BLaER1 treated with 17β-estradiol and CSF1 and Interleukin-3, amounts not matched to agents 10 nM and 100 nM (cell line): ENCODE data around the gene CAPSL.

ENCODE experiments used
- H3K27ac ChIP-seq, 11 experiments: shearing (Covaris generic); formaldehyde crosslinking; 2 replicates each; pipeline ENCODE4 v1.8.1; 2022
- H3K27me3 ChIP-seq, 11 experiments: shearing (Covaris generic); formaldehyde crosslinking; 2 replicates each; pipeline ENCODE4 v1.8.1; 2022
- H3K36me3 ChIP-seq, 11 experiments: shearing (Covaris generic); formaldehyde crosslinking; 2 replicates each; pipeline ENCODE4 v1.8.1; 2022
- H3K4me1 ChIP-seq, 10 experiments: shearing (Covaris generic); formaldehyde crosslinking; 2 replicates each; pipeline ENCODE4 v1.8.1; 2022
- H3K4me2 ChIP-seq, 11 experiments: shearing (Covaris generic); formaldehyde crosslinking; 2 replicates each; pipeline ENCODE4 v1.8.1; 2022
- H3K4me3 ChIP-seq, 10 experiments: shearing (Covaris generic); formaldehyde crosslinking; 2 replicates each; pipeline ENCODE4 v1.8.1; 2022
- H3K9ac ChIP-seq, 11 experiments: shearing (Covaris generic); formaldehyde crosslinking; 2 replicates each; pipeline ENCODE4 v1.8.1; 2022
- H3K9me3 ChIP-seq, 11 experiments: shearing (Covaris generic); formaldehyde crosslinking; replicated peaks in 1 of 11; 2 replicates each; pipeline ENCODE4 v1.8.1; 2022
- H4K20me1 ChIP-seq, 11 experiments: shearing (Covaris generic); formaldehyde crosslinking; 2 replicates each; pipeline ENCODE4 v1.8.1; 2022
- Cebpa-rat ChIP-seq, 11 experiments: shearing (Covaris generic); IDR thresholded peaks; 2 replicates each; pipeline ENCODE4 v1.8.1; 2022

CAPSL gene

GRCh38 chr5:35956429-35956828 is 18.0 kb upstream of the CAPSL start:
- no peak overlapping the region for H3K4me2 ChIP-seq
- no peak for TF ChIP-seq Cebpa-rat (IDR thresholded peaks at IDR 0.05)
- H4K20me1 ChIP-seq = no peaks in the 10 kb centered on the region
- H3K27ac ChIP-seq = no peak overlapping the region
- H3K4me3 ChIP-seq = no peak overlapping the region
- H3K9me3 ChIP-seq = peaks cover 17 to 34% (median 25%) of the 10 kb centered on the region in 11 experiments
- H3K27me3 ChIP-seq = no peaks in the 10 kb centered on the region
- H3K36me3 ChIP-seq = no peaks in the 10 kb centered on the region
- H3K4me1 ChIP-seq = peaks cover 0 to 8% (median 0%) of the 10 kb centered on the region in 10 experiments; a peak in 2 of 20 replicates
- H3K9ac ChIP-seq = no peak overlapping the region

- Histone ChIP-seq H3K4me1 (peaks cover 0 to 8% (median 0%) of the 10 kb centered on the region in 10 experiments; a peak in 2 of 20 replicates), H3K27me3 (no peaks in the 10 kb centered on the region), H3K4me3 (no peak overlapping the region), H3K9me3 (peaks cover 18 to 37% (median 26%) of the 10 kb centered on the region in 11 experiments), H3K9ac (no peak overlapping the region), H3K36me3 (no peaks in the 10 kb centered on the region), H3K27ac (no peak overlapping the region), H3K4me2 (peak overlapping the region in 1 of 11 experiments; percentile 13; a peak in 1 of 22 replicates), H4K20me1 (no peaks in the 10 kb centered on the region)
- no peak for TF ChIP-seq Cebpa-rat (IDR thresholded peaks at IDR 0.05)
Measured at GRCh38 chr5:35954175-35954574, 15.8 kb upstream of the CAPSL start.

GRCh38 chr5:35947085-35947484 is 8.7 kb upstream of the CAPSL start:
- no peaks in the 10 kb centered on the region for H3K27me3 ChIP-seq
- TF ChIP-seq Cebpa-rat (IDR thresholded peaks at IDR 0.05) = peak in 2 of 11 experiments; percentile 43 to 71; a peak in 3 of 22 replicates
- H3K4me3 ChIP-seq = no peak overlapping the region

GRCh38 chr5:35939639-35940038 is 1.2 kb upstream of the CAPSL start:
- H3K27ac ChIP-seq = no peak overlapping the region
- H3K4me2 ChIP-seq = no peak overlapping the region
- no peak overlapping the region for H3K9ac ChIP-seq
- TF ChIP-seq Cebpa-rat (IDR thresholded peaks at IDR 0.05) = no peak
- H3K4me3 ChIP-seq = no peak overlapping the region
- peaks cover 0 to 14% (median 2%) of the 10 kb centered on the region in 11 experiments; a peak in 4 of 22 replicates for H3K9me3 ChIP-seq
- H3K27me3 ChIP-seq = no peaks in the 10 kb centered on the region
- H4K20me1 ChIP-seq = no peaks in the 10 kb centered on the region
- no peaks in the 10 kb centered on the region for H3K36me3 ChIP-seq
- H3K4me1 ChIP-seq = peaks cover 0 to 5% (median under 1%) of the 10 kb centered on the region in 10 experiments; a peak in 6 of 20 replicates

More at GRCh38 chr5:35947085-35947484, 8.7 kb upstream of the CAPSL start:
- peaks cover 6 to 39% (median 21%) of the 10 kb centered on the region in 11 experiments; a peak in 18 of 22 replicates for H3K9me3 ChIP-seq
- no peaks in the 10 kb centered on the region for H4K20me1 ChIP-seq
- H3K4me2 ChIP-seq = no peak overlapping the region
- no peaks in the 10 kb centered on the region for H3K4me1 ChIP-seq
- no peak overlapping the region for H3K27ac ChIP-seq
- no peaks in the 10 kb centered on the region for H3K36me3 ChIP-seq
- H3K9ac ChIP-seq = no peak overlapping the region

DNA sequence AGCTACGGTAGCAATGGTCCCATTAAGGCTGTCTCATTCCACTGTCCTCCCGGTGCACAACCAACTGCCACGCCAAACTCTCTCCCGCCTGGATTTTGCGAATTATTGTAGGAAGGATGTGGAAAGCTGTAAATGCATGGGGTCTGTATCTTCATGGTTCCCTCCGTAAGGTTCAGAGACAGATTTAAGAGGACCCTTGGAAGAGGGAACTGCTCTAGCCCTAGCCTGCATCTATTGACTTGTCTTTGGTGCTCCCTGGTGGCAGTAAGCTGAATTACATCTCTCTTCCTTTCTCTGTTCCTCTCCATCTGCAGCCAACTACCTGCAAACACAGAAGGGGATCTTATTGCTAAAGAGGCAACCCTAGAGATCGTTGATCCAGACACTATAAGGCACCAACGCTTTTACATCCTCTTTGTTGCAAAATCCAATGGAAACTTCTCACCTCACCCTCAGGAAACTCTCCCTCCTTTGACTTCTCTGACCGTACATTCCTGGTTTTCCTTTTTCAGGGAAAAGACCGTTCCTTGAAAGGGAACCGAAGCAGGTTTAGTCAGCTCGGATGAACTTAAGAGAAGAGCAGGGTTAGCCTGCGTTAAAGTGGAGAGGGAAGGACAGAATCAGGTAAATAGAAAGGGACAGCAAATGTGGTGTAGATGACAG is 11.9 kb downstream of the CAPSL start:
- peaks cover 12 to 53% (median 45%) of the 10 kb centered on the region in 10 experiments; a peak in 19 of 20 replicates for H3K4me1 ChIP-seq
- H4K20me1 ChIP-seq = no peaks in the 10 kb centered on the region
- 0 out of 22 replicates have a peak, but pooled peaks cover 0 to 2% (median 0%) of the 10 kb centered on the region in 11 experiments for H3K9me3 ChIP-seq
- peak overlapping the region in 7 of 11 experiments; percentile 75 to 84 (median 79); a peak in 9 of 22 replicates for H3K4me2 ChIP-seq
- peak overlapping the region in 1 of 11 experiments; percentile 7; a peak in 1 of 22 replicates for H3K9ac ChIP-seq
- H3K36me3 ChIP-seq = no peaks in the 10 kb centered on the region
- peak overlapping the region in 4 of 11 experiments; percentile 54 to 82 (median 78); a peak in 7 of 22 replicates for H3K27ac ChIP-seq
- no peak overlapping the region for H3K4me3 ChIP-seq
- no peak for TF ChIP-seq Cebpa-rat (IDR thresholded peaks at IDR 0.05)
- no peaks in the 10 kb centered on the region for H3K27me3 ChIP-seq

DNA sequence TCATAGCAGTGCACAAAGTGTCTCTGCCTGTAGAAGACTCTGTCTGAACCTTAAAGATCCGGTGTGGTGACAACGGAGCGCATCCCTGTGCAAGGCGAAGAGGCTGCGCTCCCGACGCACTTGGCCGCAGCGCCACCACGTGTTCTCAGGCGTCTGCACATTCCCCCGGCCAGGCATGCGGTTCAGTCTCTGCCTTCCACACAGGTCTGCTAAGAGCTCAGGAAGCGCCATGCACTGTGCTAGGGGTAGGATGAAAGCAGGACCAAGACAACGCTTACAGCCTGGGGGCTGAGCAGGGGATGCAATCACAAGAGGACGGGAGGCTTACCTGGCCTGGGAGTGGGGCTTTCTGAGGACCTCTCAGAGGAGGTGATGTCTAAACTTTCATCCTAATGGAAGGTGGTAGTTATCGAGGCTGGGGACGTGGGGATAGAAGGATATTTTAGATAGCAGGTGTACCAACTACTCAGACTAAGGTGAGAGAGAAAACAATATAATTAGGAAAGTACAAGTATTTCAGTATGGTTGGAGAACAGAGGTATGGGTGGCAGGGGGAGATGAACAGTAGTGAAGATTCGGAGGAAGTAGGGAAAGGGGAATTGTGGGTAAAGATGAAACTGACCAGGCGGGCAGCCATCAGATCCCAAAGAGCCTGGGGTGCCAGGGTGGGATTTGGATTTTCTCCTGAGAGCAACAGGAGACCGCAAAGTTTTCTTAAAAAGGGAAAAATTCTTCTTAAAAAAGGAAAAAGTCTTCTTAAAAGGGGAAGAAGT is 13.3 kb downstream of the CAPSL start:
- TF ChIP-seq Cebpa-rat (IDR thresholded peaks at IDR 0.05) = no peak
- no peaks in the 10 kb centered on the region for H4K20me1 ChIP-seq
- peaks cover 0 to 5% (median under 1%) of the 10 kb centered on the region in 11 experiments; a peak in 7 of 22 replicates for H3K36me3 ChIP-seq
- H3K4me2 ChIP-seq = peak overlapping the region; percentile 75 to 95 (median 81)
- no peaks in the 10 kb centered on the region for H3K27me3 ChIP-seq
- peak overlapping the region in 8 of 11 experiments; percentile 30 to 82 (median 69); a peak in 15 of 22 replicates for H3K27ac ChIP-seq
- peaks cover 2 to 12% (median 9%) of the 10 kb centered on the region in 11 experiments for H3K9me3 ChIP-seq
- H3K9ac ChIP-seq = peak overlapping the region in 9 of 11 experiments; percentile 17 to 72 (median 54); a peak in 15 of 22 replicates
- peaks cover 12 to 67% (median 56%) of the 10 kb centered on the region in 10 experiments; a peak in 19 of 20 replicates for H3K4me1 ChIP-seq
- peak overlapping the region in 8 of 10 experiments; percentile 23 to 57 (median 36); a peak in 14 of 20 replicates for H3K4me3 ChIP-seq

GRCh38 chr5:35924122-35924949 is 14.1 kb downstream of the CAPSL start:
- peaks cover 10 to 20% (median 17%) of the 10 kb centered on the region in 11 experiments for H3K9me3 ChIP-seq
- no peaks in the 10 kb centered on the region for H4K20me1 ChIP-seq
- H3K4me1 ChIP-seq = peaks cover 12 to 73% (median 56%) of the 10 kb centered on the region in 10 experiments; a peak in 19 of 20 replicates
- no peak for TF ChIP-seq Cebpa-rat (IDR thresholded peaks at IDR 0.05)
- peak overlapping the region in 7 of 11 experiments; percentile 50 to 72 (median 55); a peak in 12 of 22 replicates for H3K9ac ChIP-seq
- H3K4me3 ChIP-seq = peak overlapping the region in 3 of 10 experiments; percentile 8 to 57 (median 23); a peak in 4 of 20 replicates
- no peaks in the 10 kb centered on the region for H3K27me3 ChIP-seq
- H3K27ac ChIP-seq = peak overlapping the region in 8 of 11 experiments; percentile 12 to 82 (median 69); a peak in 14 of 22 replicates
- H3K4me2 ChIP-seq = peak overlapping the region; percentile 75 to 95 (median 81)
- H3K36me3 ChIP-seq = peaks cover 0 to 12% (median 8%) of the 10 kb centered on the region in 11 experiments; a peak in 9 of 22 replicates

DNA sequence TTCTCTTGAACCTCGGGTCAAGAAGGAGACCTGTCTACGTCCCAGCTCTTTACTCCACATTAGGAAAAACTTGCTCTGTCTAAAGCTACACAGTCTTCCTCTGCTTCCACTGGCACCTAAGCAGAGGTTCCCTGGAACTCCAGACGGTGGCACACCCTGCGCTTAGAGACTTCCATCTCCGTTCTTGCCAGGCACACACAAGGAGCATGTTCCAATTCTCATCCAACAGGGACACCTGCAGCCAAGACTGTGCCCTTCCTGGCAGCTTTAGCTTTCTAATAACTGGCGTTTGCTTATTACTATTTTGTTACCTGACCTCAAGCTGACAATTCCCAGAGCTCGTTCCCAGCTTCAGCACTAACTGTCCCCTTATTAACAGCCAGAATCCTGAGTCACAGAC is 16.0 kb downstream of the CAPSL start:
- Histone ChIP-seq H3K9ac (peak overlapping the region in 1 of 11 experiments; percentile 37; a peak in 1 of 22 replicates), H3K9me3 (peaks cover 22 to 37% (median 35%) of the 10 kb centered on the region in 11 experiments), H4K20me1 (no peaks in the 10 kb centered on the region), H3K4me1 (peaks cover 12 to 76% (median 56%) of the 10 kb centered on the region in 10 experiments; a peak in 19 of 20 replicates), H3K27me3 (no peaks in the 10 kb centered on the region), H3K4me3 (no peak overlapping the region), H3K36me3 (peaks cover 0 to 22% (median 8%) of the 10 kb centered on the region in 11 experiments; a peak in 9 of 22 replicates), H3K27ac (peak overlapping the region in 5 of 11 experiments; percentile 26 to 56 (median 37); a peak in 10 of 22 replicates), H3K4me2 (peak overlapping the region in 7 of 11 experiments; percentile 23 to 60 (median 51); a peak in 12 of 22 replicates)
- no peak for TF ChIP-seq Cebpa-rat (IDR thresholded peaks at IDR 0.05)
